ENCODE measurements around the gene PTTG1IP.

- TF ChIP-seq EP300 (IDR thresholded peaks at IDR 0.05) (no peak), CTCF (IDR thresholded peaks at IDR 0.05) (no peak), POLR2AphosphoS5 (IDR thresholded peaks at IDR 0.05) (no peak), POLR2A (IDR thresholded peaks at IDR 0.05) (no peak)
Measured at GRCh38 chr21:44918581-44919033, 45.1 kb upstream of the PTTG1IP start.
